HG03575 (cell line): ENCODE data around the gene GPSM1.
"Not testable (repeated sequence)": the region's sequence is repeated elsewhere in the genome, so short reads cannot be mapped to it uniquely, and the experiment has no call there.

ENCODE experiments used
- ATAC-seq: cut with Tn5 transposase; IDR thresholded peaks from one replicate; pipeline ENCODE4 v1.9.1; 2021; ENCODE audit not compliant: unreplicated experiment, insufficient number of reproducible peaks, low FRiP score; ENCODE audit errors: extremely low read depth

GPSM1 gene

DNA sequence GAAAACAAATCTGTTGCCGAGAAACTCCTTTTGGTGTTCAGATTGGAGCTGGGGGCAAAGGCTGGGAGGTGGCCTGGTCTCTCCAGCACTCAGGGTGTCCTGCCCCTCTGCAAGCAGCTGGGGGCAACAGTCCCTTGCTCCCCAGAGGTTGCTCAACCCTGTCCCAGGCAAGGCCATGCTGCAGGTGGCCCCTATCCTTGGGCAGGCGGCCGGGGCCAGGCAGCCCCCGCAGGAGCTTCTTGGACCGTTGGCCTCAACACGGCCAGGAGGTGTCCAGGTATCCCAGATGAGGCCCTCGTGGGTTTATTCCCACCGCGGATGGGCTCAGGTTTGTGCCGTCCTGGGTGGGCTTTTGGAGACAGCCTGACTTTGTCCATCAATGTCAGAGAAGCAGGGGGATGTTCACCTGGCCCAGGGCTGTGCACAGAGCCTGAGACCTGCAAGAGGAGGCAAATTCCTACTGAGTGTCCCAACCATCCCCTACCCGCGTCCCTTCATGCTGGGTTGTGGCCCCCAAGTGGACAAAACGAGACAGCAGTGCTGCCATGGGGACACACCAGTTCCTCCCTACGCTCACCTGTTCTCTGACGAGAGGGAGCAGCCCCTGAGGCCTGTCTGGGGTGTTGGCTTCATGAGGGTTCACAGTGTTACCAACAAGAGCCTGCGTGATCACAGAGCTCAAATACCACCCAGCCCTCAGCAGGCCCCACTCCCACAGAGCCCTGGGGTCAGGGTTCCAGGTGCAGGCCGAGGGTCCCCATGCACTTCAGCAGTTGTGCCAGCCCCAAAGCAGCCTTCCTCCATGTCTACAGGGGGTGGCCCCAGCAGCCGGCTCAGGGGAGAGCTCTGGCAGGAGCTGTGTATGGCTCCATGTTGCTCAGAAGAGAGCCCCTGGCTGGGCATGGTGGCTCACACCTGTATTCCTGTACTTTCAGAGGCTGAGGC is 14.0 kb upstream of the GPSM1 start:
- no peak for ATAC-seq

DNA sequence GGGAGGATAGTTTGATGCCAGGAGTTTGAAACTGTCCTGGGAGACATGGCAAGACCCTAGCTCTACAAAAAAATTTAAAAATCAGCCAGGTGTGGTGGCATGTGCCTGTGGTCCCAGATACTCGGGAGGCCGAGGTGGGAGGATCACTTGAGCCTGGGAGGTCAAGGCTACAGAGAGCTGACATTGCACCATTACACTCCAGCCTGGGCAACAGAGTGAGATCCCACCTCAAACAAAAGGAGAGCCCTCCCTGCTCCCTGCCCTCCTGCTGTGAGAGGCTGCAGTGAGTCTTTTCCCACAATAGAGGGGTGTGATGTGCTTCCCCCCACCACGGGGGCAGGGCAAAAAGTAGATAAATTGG is 13.3 kb upstream of the GPSM1 start:
- ATAC-seq: no peak

DNA sequence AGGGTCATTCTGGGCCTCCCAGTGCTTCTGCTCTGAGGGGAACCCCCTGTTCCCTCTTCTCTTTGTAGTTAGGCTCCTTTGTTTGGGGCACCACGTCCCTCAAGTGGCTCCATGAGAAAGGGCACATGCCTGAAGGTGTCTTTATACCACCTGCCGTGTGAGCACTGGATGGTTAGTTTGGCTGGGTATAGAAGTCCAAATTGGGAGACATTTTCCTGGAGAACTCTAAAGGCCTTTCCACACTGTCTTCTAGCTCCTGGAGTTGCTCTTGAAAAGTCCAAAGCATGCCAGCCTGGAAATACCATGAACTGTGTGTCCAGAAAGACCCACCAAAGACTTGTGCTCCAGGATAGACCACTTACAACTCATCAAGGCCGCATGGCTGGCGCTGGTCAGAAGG is 12.4 kb upstream of the GPSM1 start:
- ATAC-seq: no peak

DNA sequence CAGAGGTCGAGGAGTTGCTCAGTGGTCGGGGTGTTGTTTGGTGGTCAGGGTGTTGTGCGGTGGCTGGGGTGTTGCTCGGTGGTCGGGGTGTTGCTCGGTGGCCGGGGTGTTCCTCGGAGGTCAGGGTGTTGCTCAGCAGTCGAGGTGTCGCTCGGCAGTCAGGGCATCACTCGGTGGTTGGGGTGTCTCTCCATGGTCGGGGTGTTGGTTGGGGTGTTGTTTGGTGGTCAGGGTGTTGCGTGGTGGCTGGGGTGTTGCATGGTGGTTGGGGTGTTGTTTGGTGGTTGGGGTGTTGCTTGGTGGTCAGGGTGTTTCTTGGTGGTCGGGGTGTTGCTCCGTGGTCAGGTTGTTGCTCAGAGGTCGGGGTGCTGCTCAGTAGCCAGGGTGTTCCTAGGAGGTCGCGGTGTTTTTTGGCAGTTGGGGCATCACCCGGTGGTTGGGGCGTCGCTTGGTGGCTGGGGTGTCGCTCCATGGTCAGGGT is 11.0 kb upstream of the GPSM1 start:
- no peak for ATAC-seq

DNA sequence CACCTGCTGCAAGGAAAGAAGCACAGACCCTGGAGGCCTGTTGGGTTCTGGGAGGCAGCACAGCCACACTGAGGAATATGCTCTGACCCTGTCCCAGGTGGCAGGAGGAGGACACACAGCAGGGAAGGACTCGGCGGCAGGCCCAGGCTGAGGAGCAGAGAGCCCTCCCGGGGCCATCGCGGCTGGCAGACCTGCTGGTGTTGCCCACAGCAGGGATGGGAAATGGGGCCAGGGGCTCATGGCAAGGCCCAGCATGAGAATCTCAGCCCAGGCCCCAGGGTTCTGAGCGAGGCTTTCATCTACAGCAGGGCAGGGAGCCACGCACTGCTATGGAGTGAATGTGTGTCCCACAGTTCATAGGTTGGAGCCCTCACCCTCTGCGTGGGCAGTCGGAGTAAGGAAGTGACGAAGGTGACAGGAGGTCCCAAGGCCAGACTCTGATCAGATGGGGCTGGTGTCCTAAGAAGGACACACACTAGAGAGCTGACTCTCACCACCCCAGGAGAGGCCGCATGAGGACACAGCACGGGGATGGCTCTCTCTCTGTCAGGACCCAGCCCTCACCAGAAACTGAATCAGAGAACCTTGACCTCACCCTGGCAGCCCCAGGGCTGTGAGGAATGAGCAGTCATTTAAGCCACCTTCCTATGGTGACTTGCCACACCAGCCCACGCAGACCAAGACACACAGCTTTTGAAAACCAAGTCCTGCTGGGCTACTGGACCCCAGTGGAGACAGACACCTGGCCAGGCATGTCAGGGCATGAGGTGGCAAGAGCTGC is 10.3 kb upstream of the GPSM1 start:
- ATAC-seq: no peak

DNA sequence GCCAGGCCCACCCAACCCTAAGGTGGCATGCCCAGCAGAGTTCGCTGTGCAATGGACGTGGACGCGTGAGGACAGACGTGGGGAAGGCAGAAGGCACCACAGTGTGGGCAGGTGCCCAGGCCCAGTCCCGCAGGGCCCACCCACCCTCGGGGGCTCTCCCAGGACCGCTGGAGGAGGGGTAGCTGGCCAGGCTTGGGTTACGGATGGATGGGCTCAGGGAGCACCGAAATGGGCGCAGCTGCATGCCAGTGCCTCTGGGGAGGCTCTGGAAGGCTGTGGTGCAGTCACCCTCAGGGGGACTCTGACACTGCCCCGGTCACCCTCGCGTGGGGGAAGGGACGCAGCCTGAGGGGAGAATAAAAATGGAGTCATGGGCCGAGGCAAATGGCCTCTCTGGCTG is 9.6 kb upstream of the GPSM1 start:
- ATAC-seq: no peak

DNA sequence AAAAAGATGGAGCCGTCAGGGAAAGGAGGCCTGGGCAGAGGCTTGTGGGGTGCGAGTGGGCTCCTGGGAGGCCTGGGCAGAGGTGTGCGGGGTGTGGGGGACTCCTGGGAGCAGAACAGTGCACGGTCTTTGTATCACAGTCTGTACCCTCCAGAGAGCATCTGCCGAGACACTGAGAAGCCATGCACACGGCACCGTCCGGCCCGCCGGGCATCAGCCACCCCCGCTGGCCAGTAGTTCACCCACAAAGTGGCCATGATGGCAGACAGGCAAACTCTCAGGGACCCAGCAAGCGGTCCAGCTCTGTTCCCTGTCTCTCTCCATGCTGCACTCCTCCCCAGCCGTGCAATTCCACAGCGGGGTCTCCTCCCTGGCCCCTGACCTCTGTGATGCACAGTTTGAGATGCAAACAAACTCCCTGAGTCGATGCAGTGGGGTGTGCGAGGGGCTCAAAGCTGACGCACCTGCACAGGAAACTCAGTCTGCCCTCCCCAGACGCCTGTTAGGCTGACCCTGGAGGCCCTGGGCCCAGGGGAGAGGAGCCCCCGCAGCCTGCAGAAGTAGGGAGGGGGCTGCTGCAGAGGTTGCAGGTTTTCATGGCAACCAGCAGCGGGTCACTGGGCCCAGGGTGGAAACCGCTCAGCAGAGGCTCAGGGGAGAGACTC is 9.1 kb upstream of the GPSM1 start:
- ATAC-seq: no peak

DNA sequence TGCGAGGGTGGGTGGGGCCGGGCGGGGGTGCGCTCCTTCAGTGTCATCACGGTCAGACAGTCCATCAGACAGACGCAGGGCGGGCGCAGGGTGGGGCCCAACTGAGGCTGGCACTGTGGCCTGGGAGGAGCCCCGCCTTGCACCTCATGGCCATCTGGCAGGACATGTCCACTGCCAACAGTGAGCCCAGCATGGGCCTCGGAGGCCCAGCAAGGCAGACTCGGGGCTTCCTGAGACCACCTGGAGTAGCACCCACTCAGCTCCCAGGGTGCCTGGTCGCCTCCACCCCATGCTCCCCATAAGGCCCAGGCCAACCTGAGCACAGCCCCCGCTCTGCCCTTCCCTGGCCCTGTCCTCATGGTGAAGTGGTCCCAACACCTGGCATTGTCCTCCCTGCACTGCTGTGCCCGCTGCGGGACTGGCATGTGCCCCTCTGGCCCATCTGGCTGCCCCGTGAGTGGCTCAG is 8.5 kb upstream of the GPSM1 start:
- ATAC-seq: no peak

DNA sequence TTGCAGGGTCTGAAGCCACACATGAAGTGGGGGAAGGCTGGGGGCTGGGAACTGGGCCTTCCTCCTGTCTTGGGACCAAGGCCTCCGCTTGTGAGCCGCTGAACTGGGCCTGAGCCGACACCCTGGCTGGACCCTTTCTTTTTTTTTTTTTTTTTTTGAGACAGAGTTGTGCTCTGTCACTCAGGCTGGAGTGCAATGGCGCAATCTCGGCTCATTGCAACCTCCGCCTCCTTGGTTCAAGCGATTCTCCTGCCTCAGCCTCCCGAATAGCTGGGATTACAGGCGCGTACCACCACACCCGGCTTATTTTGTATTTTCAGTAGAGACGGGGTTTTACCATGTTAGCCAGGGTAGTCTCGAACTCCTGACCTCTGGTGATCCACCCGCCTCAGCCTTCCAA is 8.1 kb upstream of the GPSM1 start:
- not testable (repeated sequence) for ATAC-seq

DNA sequence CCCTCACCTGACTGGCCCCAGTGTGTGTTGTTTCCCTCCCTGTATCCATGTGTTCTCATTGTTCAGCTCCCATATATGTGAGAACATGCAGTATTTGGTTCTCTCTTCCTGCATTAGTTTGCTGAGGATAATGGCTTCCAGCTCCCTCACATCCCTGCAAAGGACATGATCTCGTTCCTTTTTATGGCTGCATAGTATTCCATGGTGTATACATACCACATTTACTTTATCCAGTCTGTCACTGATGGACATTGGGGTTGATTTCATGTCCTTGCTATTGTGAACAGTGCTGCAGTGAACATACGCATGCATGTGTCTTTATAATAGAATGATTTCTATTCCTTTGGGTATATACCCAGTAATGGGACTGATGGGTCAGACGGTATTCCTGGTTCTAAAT is 7.4 kb upstream of the GPSM1 start:
- not testable (repeated sequence) for ATAC-seq

DNA sequence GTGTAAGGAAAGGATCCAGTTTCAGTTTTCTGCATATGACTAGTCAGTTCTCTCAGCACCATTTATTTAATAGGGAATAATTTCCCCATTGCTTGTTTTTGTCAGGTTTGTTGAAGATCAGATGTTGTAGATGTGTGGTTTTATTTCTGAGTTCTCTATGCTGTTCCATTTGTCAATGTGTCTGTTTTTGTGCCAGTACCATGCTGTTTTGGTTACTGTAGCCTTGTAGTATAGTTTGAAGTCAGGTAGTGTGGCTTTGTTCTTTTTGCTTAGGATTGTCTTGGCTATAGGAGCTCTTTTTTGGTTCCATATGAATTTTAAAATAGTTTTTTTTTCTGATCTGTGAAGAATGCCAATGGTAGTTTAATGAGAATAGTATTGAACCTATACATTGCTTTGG is 6.4 kb upstream of the GPSM1 start:
- not testable (repeated sequence) for ATAC-seq

DNA sequence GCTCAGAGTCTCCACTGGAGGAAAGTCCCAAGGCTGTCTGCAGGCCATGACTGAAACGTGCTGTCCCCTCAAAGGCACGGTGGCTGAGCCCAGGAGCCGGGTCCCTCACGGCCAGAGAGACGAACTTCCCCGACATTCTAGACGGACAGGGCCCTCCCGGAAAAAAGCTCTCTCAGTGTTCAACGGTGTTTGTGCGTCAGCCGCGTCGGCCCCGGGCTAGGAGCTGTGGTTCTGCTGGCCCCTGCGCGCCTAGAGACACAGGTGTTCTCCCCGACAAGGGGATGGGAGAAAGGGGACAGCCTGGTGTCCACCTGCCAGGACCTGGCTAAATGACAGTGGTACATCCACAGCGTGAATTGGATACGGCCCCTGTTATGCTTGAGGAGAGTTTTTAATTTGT is 5.8 kb upstream of the GPSM1 start:
- ATAC-seq: no peak

DNA sequence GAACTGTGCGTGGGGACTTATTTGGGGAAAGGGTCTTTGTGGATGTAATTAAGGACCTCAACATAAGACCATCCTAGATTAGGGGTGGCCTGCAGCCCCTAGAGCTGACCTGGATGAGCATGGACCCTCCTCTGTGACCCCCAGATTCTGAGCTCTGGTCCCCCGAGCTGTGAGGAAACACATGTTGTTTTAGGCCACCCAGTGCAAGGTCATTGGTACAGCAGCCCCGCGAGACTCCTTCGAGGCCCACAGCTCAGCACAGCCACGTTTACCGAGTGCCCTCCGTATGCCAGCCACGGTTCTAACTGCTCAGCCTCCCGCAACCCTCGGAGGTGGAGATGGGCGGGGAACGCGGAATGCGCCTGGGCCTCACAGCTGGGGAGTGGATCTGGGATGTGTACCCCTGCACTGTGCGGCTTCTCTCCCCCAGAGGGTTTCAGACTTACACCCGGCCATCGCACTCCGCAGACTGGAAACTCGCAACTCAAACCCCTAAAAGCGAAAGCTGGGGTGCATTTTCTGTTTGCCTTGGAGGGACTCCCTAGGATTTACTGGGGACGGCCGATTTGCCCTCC is 4.5 kb upstream of the GPSM1 start:
- no peak for ATAC-seq

DNA sequence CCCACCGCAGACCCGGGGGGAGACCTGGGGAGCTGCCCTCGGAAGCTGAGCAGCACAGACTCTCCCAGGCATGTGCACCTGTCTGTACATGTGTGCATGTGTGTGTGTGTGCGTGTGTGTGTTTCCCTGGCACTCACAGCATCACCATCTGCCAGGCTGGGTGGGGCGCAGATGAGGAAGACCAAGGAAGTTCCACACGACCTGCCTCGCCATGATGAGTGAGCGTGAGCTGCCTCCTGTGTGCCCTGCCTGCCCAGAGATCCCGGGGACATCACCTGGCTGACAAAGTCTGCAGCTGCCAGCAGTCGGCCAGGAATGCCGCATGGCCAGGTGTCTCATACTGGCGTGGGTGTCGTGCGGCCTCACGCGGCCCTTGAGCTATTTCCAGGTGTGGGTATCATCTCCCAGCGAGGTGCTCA is 4.0 kb upstream of the GPSM1 start:
- no peak for ATAC-seq

DNA sequence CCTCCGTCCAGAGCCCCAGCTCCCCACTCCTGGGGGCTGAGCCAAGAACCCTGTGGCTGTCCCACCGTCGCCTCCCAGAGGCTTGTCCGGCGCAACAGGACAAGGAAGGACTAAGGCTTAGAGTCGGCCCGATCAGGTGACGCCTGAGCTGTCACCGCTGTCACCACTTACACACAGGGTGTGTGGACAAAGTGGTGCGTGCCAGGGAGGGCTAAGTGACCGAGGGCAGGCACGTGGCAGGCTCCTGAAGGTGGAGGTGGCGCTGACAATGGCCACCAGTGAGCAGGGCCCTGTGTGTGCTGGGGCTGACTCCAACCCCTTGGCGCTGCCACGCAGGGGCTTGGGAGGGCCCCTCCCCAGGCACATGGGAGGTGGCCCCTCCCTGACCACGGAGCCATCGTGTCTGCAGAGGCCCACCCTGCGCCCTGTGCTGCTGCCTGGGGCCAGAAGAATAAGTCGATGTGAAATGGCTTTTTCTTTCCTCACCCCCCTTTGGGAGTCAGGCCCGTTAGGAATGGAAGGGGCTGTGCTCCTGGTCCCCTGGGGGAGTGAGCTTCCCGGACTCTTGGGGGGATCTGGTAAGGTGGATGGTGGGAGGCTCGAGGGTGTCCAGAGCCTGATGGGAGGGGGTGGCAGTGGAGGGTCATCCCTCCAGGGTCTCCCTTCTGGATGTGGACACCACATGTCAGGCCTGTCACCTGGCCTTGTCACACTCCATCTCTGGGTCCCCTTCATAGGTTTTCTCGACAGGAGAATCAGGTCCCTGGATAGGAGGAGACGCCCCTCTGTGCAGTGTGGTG is 2.6 kb upstream of the GPSM1 start:
- ATAC-seq: no peak

DNA sequence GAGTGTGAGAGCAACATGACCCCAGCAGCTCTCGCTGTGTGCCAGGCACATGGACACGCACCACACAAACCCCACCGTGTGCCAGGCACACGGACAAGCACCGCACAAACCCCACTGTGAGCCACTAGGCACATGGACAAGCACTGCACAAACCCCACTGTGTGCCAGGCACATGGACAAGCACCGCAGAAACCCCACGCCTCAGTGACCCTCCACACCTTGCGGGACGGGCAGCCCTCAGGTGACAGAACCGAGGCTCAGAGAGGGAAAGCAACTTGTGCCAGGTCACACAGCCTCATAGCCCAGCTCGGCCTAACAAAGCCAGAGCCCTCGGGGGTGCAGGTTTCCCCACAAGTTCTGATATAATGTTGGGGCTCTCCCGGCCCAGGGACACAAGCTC is 2.0 kb upstream of the GPSM1 start:
- ATAC-seq: no peak

DNA sequence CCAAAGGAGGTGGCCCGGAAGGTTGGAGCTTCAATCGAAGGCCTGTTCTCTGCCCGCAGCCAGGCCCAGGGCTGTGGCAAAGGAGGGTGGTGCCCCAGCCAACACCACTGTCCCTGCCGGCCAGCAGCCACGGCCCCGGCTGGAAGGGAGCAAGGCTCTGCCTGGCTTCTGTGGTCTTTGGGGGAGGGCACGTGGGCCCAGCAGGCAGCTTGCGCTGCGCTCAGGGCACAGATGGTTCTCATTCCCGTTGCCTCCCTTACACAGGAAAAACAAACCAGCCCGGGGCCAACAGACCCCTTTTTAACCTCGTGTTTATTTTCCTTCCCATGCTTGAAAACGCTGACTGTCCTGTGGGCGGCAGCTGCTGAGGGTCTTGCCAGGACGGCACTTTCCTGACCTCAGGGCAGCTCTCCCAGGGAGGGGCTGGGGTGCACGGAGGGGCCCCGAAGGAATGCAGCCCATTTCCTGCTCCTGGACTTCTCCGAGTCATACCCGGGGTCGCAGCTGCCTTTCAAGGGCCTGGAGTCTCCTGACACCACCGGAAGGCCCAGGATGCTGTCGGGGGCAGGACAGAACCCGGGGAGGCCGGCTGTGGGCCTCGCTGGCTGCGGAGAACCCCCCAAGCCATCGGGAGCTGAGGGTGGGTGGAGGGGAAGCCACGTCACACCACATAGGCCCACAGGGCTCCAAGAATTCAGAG is 1.1 kb upstream of the GPSM1 start:
- ATAC-seq: no peak

DNA sequence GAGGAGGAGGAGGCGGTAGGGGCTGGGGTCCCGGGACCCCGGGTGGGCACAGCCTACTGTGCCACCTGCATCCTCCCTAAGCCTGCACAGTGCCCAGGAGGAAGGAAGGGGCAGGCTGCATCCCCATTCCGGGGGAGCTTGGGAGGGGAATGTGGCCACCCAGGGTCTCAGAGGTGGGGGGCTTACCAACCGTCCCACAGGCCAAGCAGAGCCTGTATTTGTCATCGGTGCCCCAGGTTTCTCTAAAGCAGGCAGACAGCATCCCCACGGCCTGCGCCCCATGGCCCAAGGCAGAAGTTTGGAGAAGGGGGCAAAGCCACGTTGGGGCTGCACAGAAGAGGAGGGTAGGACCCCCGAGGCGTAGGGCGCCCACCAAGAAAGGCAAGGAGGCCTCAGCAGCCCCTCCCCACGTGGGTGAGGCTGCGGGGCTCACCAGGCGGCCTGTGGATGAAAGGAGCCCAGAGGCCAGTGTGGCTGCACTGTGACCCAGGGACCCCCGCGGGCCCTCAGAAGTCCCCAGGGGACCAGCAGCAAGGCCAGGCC is 507 bp upstream of the GPSM1 start:
- no peak for ATAC-seq
